Astrocyte (in vitro differentiated cells and primary cell): ENCODE data around the gene GRAMD4. TPM values are rescaled to one million over a fixed set of nuclear protein-coding genes. Genes with fewer than 3 reads are reported as not detected.

ENCODE experiments used
- DNase-seq: peaks from one replicate; pipeline ENCODE4 v3.0.0-alpha.2; 2010; ENCODE audit warnings: low read depth
- FAIRE-seq: peaks from 2 replicates; lab custom pipeline; 2011; peaks lifted over from hg19 to GRCh38; lab: Jason Lieb, UNC
- H2AFZ ChIP-seq: 2 replicates; pipeline ENCODE4 v1.6.0; 2012; ENCODE audit warnings: low read depth, low read length, inconsistent platforms
- H3K27ac ChIP-seq: 2 replicates; pipeline ENCODE4 v1.5.1; 2011; ENCODE audit warnings: low read depth, low read length, inconsistent platforms
- H3K27me3 ChIP-seq: 2 replicates; pipeline ENCODE4 v1.6.0; 2011; ENCODE audit warnings: low read length, inconsistent platforms; ENCODE audit not compliant: insufficient read depth
- H3K36me3 ChIP-seq: 2 replicates; pipeline ENCODE4 v1.5.1; 2011; ENCODE audit warnings: low read length, inconsistent platforms; ENCODE audit not compliant: insufficient read depth
- H3K4me1 ChIP-seq: 2 replicates; pipeline ENCODE4 v1.5.1; 2011; ENCODE audit warnings: low read length, inconsistent platforms; ENCODE audit not compliant: insufficient read depth
- H3K4me2 ChIP-seq: 2 replicates; pipeline ENCODE4 v1.6.0; 2012; ENCODE audit warnings: low read length, inconsistent platforms
- H3K4me3 ChIP-seq: 2 replicates; pipeline ENCODE4 v1.5.1; 2011; ENCODE audit warnings: low read depth, mild to moderate bottlenecking, low read length, inconsistent platforms; ENCODE audit not compliant: insufficient read depth
- H3K79me2 ChIP-seq: 2 replicates; pipeline ENCODE4 v1.6.0; 2012; ENCODE audit warnings: mild to moderate bottlenecking, low read length, inconsistent platforms; ENCODE audit not compliant: insufficient read depth
- H3K9ac ChIP-seq: 2 replicates; pipeline ENCODE4 v1.6.0; 2012; ENCODE audit warnings: mild to moderate bottlenecking, low read length, inconsistent platforms
- H3K9me3 ChIP-seq: 2 replicates; pipeline ENCODE4 v1.5.1; 2012; ENCODE audit warnings: low read depth, mild to moderate bottlenecking, low read length, inconsistent platforms; ENCODE audit not compliant: insufficient read depth
- H4K20me1 ChIP-seq: 2 replicates; pipeline ENCODE4 v1.6.0; 2012; ENCODE audit warnings: low read length, inconsistent platforms; ENCODE audit not compliant: insufficient read depth
- H3K27ac Mint-ChIP-seq: one replicate; pipeline ENCODE4 v1.8.0; 2021; ENCODE audit warnings: mild to moderate bottlenecking, mixed read lengths; ENCODE audit not compliant: unreplicated experiment
- H3K27me3 Mint-ChIP-seq: one replicate; pipeline ENCODE4 v1.8.0; 2021; ENCODE audit warnings: low read depth, mixed read lengths; ENCODE audit not compliant: unreplicated experiment
- H3K36me3 Mint-ChIP-seq: one replicate; pipeline ENCODE4 v1.8.0; 2021; ENCODE audit warnings: low read depth, mixed read lengths; ENCODE audit not compliant: unreplicated experiment
- H3K4me1 Mint-ChIP-seq: one replicate; pipeline ENCODE4 v1.8.0; 2021; ENCODE audit warnings: low read depth, mixed read lengths; ENCODE audit not compliant: unreplicated experiment
- H3K4me3 Mint-ChIP-seq: one replicate; pipeline ENCODE4 v1.8.0; 2021; ENCODE audit warnings: mild to moderate bottlenecking, moderate library complexity, mixed read lengths; ENCODE audit not compliant: unreplicated experiment
- H3K9me3 Mint-ChIP-seq: one replicate; pipeline ENCODE4 v1.8.0; 2021; ENCODE audit warnings: mild to moderate bottlenecking, mixed read lengths; ENCODE audit not compliant: unreplicated experiment
- EZH2 ChIP-seq: IDR thresholded peaks from 2 replicates; pipeline ENCODE4 v1.6.1; 2012; ENCODE audit warnings: mild to moderate bottlenecking, low read length, inconsistent platforms; ENCODE audit not compliant: insufficient read depth
- total RNA-seq: library from RNA; stranded (reverse); gene quantifications from 2 replicates; pipeline ENCODE4 v1.2.1, GENCODE V29; 2021
- TF ChIP-seq, protein P1 (sequence below): IDR thresholded peaks from 2 replicates; pipeline ENCODE4 v1.5.1; 2011; ENCODE audit warnings: low read depth, mild to moderate bottlenecking, inconsistent platforms, low read length, moderate library complexity; ENCODE audit not compliant: insufficient read depth

GRAMD4 gene
- total RNA-seq, 1 donor from 2014 or later = 17.8 TPM

DNA sequence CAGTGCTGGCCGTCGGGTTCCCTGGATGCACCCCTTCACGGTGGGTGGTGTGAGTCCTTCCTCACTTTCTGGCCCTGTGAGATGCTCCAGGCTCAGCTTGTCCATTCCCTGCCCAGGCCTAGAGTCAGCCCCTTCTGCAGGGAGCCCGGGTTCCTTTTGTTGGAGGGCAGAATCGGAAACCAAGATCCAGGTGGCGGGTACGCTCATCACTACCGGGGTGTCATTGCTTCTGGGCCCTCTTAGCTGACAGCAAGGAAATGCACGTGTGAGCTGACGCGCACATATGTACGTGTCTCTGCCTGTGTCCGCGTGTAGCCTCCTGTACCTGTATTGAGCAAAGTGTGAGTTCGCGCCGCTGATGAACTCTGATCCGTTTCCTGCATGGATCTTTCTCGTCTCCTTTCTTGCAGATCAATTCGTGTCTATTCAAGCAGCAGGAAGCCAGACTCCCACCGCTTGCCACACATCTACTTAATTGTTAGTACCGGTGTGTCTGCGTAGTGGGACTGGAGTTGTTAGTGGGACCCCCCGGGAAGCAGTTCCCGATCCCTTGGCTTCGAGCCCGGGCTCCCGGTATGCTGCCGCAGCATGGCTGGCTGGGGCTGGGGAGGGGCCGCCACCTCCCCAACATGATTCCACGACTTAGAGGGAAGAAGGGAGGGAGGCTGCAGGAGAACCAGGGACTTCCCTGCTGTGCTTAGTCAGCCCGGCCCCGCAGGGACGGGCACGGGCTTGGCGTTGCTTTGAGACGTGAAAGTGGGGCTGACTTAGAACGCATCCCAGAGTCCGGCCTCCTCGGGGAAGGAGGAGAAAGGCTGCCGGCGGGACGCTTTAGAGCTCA lies 35.9 kb upstream of the GRAMD4 start:
- no peak overlapping the region for H3K4me3 Mint-ChIP-seq

DNA sequence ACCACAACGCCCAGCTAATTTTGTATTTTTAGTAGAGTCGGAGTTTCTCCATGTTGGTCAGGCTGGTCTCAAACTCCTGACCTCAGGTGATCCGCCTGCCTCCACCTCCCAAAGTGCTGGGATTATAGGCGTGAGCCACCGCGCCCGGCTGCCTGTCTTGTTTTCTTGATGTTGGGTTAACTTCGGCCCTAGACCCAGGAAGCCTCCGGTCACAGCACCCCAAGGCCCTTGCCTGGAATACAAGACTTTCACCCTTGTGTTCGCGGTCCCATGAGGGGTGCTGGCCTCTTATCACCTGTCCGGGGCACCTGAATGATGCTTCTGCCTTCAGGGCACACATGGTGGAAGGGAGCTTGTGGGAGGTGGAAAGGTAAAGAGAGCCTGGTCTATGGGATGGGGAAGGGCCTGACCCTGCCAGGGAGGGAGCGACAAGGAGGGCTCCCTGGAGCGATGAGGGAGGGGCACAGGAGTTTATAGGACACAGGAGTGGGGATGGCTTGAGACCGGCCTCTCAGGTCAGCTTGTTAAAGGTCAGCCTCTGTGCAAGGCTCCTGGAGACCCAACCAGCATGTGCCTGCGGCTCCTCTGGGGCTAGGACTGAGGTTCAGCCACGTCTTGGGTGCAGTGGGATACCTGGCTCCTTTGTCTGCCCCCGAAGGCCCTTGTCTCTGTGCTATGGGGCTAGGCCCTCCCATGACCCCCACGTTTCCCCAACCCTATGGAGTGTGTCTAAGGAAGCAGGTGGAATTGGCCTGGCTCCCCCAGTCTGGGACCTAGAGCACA lies 34.7 kb upstream of the GRAMD4 start:
- H3K9me3 ChIP-seq = no peaks in the 10 kb centered on the region
- TF ChIP-seq, protein P1, sequence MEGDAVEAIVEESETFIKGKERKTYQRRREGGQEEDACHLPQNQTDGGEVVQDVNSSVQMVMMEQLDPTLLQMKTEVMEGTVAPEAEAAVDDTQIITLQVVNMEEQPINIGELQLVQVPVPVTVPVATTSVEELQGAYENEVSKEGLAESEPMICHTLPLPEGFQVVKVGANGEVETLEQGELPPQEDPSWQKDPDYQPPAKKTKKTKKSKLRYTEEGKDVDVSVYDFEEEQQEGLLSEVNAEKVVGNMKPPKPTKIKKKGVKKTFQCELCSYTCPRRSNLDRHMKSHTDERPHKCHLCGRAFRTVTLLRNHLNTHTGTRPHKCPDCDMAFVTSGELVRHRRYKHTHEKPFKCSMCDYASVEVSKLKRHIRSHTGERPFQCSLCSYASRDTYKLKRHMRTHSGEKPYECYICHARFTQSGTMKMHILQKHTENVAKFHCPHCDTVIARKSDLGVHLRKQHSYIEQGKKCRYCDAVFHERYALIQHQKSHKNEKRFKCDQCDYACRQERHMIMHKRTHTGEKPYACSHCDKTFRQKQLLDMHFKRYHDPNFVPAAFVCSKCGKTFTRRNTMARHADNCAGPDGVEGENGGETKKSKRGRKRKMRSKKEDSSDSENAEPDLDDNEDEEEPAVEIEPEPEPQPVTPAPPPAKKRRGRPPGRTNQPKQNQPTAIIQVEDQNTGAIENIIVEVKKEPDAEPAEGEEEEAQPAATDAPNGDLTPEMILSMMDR = no peak
- TF ChIP-seq EZH2 = no peak
- H4K20me1 ChIP-seq = peaks cover 81% of the 10 kb centered on the region
- peaks cover 56% of the 10 kb centered on the region for H3K79me2 ChIP-seq
- no peak overlapping the region for H3K4me3 ChIP-seq
- Mint-ChIP-seq H3K4me3 (no peak overlapping the region), H3K4me1 (peaks cover 12% of the 10 kb centered on the region), H3K36me3 (peaks cover 4% of the 10 kb centered on the region), H3K27ac (no peak overlapping the region), H3K27me3 (peaks cover 3% of the 10 kb centered on the region), H3K9me3 (no peaks in the 10 kb centered on the region)
- DNase-seq (no peak), FAIRE-seq (no peak)
- no peak overlapping the region for H3K9ac ChIP-seq
- no peaks in the 10 kb centered on the region for H3K27me3 ChIP-seq
- no peaks in the 10 kb centered on the region for H3K36me3 ChIP-seq
- H3K4me2 ChIP-seq = no peak overlapping the region
- peaks cover 9% of the 10 kb centered on the region for H3K4me1 ChIP-seq
- no peak overlapping the region for H2AFZ ChIP-seq
- no peak overlapping the region for H3K27ac ChIP-seq

More for the DNA sequence above, 35.9 kb upstream of the GRAMD4 start:
- no peaks in the 10 kb centered on the region for H3K27me3 ChIP-seq
- DNase-seq (peak; percentile 57), FAIRE-seq (no peak)
- Mint-ChIP-seq H3K27ac (no peak overlapping the region), H3K4me1 (peaks cover 21% of the 10 kb centered on the region), H3K36me3 (peaks cover 4% of the 10 kb centered on the region), H3K27me3 (peaks cover 3% of the 10 kb centered on the region), H3K9me3 (no peaks in the 10 kb centered on the region)
- TF ChIP-seq, protein P1 = no peak
- TF ChIP-seq EZH2 = no peak
- H3K9ac ChIP-seq = peak overlapping the region; percentile 61
- H3K9me3 ChIP-seq = no peaks in the 10 kb centered on the region
- peaks cover 9% of the 10 kb centered on the region for H3K4me1 ChIP-seq
- H4K20me1 ChIP-seq = peaks cover 87% of the 10 kb centered on the region
- peaks cover 60% of the 10 kb centered on the region for H3K79me2 ChIP-seq
- peak overlapping the region; percentile 48 for H3K4me3 ChIP-seq
- no peak overlapping the region for H3K27ac ChIP-seq
- H3K36me3 ChIP-seq = no peaks in the 10 kb centered on the region
- peak overlapping the region; percentile 83 for H3K4me2 ChIP-seq
- H2AFZ ChIP-seq = peak overlapping the region; percentile 38
